Natural killer cell (primary cell): Measurements from ENCODE around the gene MECP2. TPM values are rescaled to one million over a fixed set of nuclear protein-coding genes. Genes with fewer than 3 reads are reported as not detected.

ENCODE experiments used
- ATAC-seq, 3 donors: fragments of 150-1000 bp in 2 of 3; fragments of 200-7000 bp in 1 of 3; cut with Tn5 transposase; 1 replicate in 1 of 3; 2 replicates in 2 of 3; pipeline ENCODE4 v1.10.0; 2021; ENCODE audit warnings: mild to moderate bottlenecking in 2 of 3, moderate library complexity in 2 of 3
- DNase-seq, 2 donors: peaks; one replicate each; pipeline versions ENCODE4 v3.0.0 to v3.0.0-alpha.2; 2013 to 2021; ENCODE audit warnings: mixed read lengths in 1 of 2
- H3K27ac ChIP-seq: one replicate; pipeline ENCODE4 v1.5.1; 2013; ENCODE audit warnings: mild to moderate bottlenecking, low read length
- H3K27me3 ChIP-seq: one replicate; pipeline ENCODE4 v1.6.1; 2013; ENCODE audit warnings: low read length; ENCODE audit not compliant: control insufficient read depth, insufficient read depth
- H3K36me3 ChIP-seq: one replicate; pipeline ENCODE4 v1.6.1; 2013; ENCODE audit warnings: low read length; ENCODE audit not compliant: control insufficient read depth, insufficient read depth
- H3K4me1 ChIP-seq: one replicate; pipeline ENCODE4 v1.6.1; 2013; ENCODE audit warnings: low read length; ENCODE audit not compliant: control insufficient read depth, insufficient read depth
- H3K4me3 ChIP-seq: one replicate; pipeline ENCODE4 v1.5.1; 2013; ENCODE audit warnings: low read length
- H3K9me3 ChIP-seq: one replicate; pipeline ENCODE4 v1.6.1; 2013; ENCODE audit warnings: low read length; ENCODE audit not compliant: control insufficient read depth, insufficient read depth
- H3K27ac Mint-ChIP-seq, 2 donors: one replicate each; pipeline ENCODE4 v1.8.0; 2022; ENCODE audit warnings: mild to moderate bottlenecking in 2 of 2, mixed read lengths in 2 of 2, moderate library complexity in 1 of 2
- H3K27me3 Mint-ChIP-seq, 2 donors: one replicate each; pipeline ENCODE4 v1.8.0; 2022; ENCODE audit warnings: low read depth in 2 of 2, mixed read lengths in 2 of 2
- H3K36me3 Mint-ChIP-seq: one replicate; pipeline ENCODE4 v1.8.0; 2022; ENCODE audit warnings: mixed read lengths
- H3K4me1 Mint-ChIP-seq, 2 donors: one replicate each; pipeline ENCODE4 v1.8.0; 2022; ENCODE audit warnings: mixed read lengths in 2 of 2
- H3K4me3 Mint-ChIP-seq: one replicate; pipeline ENCODE4 v1.8.0; 2022; ENCODE audit warnings: mild to moderate bottlenecking, moderate library complexity, mixed read lengths
- H3K9me3 Mint-ChIP-seq, 2 donors: one replicate each; pipeline ENCODE4 v1.8.0; 2022; ENCODE audit warnings: mixed read lengths in 2 of 2
- WGBS: methylation state at CpG from one replicate; pipeline ENCODE4 v1.1.7; 2013; ENCODE audit warnings: missing lambda C conversion rate; ENCODE audit not compliant: insufficient coverage; 5-methylcytosine and 5-hydroxymethylcytosine counted together
- intact Hi-C: fragments of 100-400 bp; cut with micrococcal nuclease; formaldehyde crosslinking; loops from one replicate; pipeline ENCODE4 v1.14.2; 2022
- total RNA-seq, 4 donors: library from RNA; stranded (reverse); fragments of 120-200 nt in 1 of 4; gene quantifications; one replicate each; pipeline versions ENCODE4 v1.2.3 to v1.2.4, GENCODE V29; 2013 to 2022
- TF ChIP-seq, protein P1 (sequence below): fragments of 200-600 bp; IDR thresholded peaks from one replicate; pipeline ENCODE4 v1.8.0; 2022; ENCODE audit warnings: antibody characterized with exemption

The MECP2 gene
- total RNA-seq, 3 donors from 2014 or later (not counting 1 experiment from before 2014, with no cell fraction given): 177 to 198 (median 182) TPM

DNA sequence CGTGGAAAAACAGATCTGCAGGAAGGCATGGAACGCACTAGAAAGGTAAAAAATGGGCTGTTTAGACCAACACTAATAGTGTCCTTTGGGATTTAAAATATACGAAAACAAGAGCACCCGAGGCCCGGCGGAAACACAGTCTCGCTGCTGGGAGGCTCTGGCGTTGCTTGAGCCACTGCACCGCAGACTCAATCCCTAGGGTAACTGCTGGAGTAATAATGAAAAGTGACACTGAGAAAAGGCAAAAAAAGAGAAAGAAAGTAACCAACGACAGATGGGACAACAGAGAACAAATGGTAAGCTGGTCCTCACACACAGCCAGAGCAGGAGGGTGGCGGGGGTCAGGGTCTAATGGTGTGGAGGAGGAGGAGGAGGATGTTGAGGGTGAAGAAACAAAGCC, 93.2 kb downstream of the MECP2 start:
- no peak for DNase-seq

GRCh38 chrX:154002215-154002719, 95.2 kb downstream of the MECP2 start:
- H3K36me3 Mint-ChIP-seq: no peaks in the 10 kb centered on the region
- no peaks in the 10 kb centered on the region for H3K27me3 ChIP-seq
- peak overlapping the region; percentile 69 for H3K27ac ChIP-seq
- H3K9me3 ChIP-seq: no peaks in the 10 kb centered on the region
- 3% methylated on average over 16 of the region's 17 CpGs for WGBS
- H3K9me3 Mint-ChIP-seq: no peaks in the 10 kb centered on the region
- H3K4me1 ChIP-seq: peaks cover 27% of the 10 kb centered on the region
- H3K36me3 ChIP-seq: no peaks in the 10 kb centered on the region
- peak overlapping the region; percentile 89 to 92 for H3K27ac Mint-ChIP-seq
- intact Hi-C loops: no loop called here
- peak overlapping the region; percentile 15 for H3K4me3 ChIP-seq
- TF ChIP-seq, protein P1, sequence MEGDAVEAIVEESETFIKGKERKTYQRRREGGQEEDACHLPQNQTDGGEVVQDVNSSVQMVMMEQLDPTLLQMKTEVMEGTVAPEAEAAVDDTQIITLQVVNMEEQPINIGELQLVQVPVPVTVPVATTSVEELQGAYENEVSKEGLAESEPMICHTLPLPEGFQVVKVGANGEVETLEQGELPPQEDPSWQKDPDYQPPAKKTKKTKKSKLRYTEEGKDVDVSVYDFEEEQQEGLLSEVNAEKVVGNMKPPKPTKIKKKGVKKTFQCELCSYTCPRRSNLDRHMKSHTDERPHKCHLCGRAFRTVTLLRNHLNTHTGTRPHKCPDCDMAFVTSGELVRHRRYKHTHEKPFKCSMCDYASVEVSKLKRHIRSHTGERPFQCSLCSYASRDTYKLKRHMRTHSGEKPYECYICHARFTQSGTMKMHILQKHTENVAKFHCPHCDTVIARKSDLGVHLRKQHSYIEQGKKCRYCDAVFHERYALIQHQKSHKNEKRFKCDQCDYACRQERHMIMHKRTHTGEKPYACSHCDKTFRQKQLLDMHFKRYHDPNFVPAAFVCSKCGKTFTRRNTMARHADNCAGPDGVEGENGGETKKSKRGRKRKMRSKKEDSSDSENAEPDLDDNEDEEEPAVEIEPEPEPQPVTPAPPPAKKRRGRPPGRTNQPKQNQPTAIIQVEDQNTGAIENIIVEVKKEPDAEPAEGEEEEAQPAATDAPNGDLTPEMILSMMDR: no peak
- ATAC-seq (peak; percentile 88 to 96 (median 95)), DNase-seq (peak; percentile 53 to 71)
- peaks cover 17 to 18% of the 10 kb centered on the region in 2 donors for H3K4me1 Mint-ChIP-seq
- H3K27me3 Mint-ChIP-seq: peaks cover 0 to 7% of the 10 kb centered on the region in 2 donors
- H3K4me3 Mint-ChIP-seq: peak overlapping the region; percentile 81

More for the DNA sequence above, 93.2 kb downstream of the MECP2 start:
- no peaks in the 10 kb centered on the region for H3K9me3 Mint-ChIP-seq
- Histone ChIP-seq H3K4me1 (peaks cover 38% of the 10 kb centered on the region), H3K27me3 (no peaks in the 10 kb centered on the region), H3K27ac (no peak overlapping the region), H3K9me3 (no peaks in the 10 kb centered on the region), H3K36me3 (no peaks in the 10 kb centered on the region), H3K4me3 (no peak overlapping the region)
- peaks cover 18 to 23% of the 10 kb centered on the region in 2 donors for H3K4me1 Mint-ChIP-seq
- ATAC-seq: no peak
- no peak overlapping the region for H3K4me3 Mint-ChIP-seq
- H3K27ac Mint-ChIP-seq: peak overlapping the region; percentile 15 to 65
- TF ChIP-seq, protein P1: no peak
- intact Hi-C loops: no loop called here
- WGBS: 87% methylated on average over 11 of the region's 11 CpGs
- no peaks in the 10 kb centered on the region for H3K36me3 Mint-ChIP-seq
- H3K27me3 Mint-ChIP-seq: peaks cover 0 to 7% of the 10 kb centered on the region in 2 donors

- TF ChIP-seq, protein P1: no peak
- Mint-ChIP-seq H3K27me3 (peaks cover 0 to 7% of the 10 kb centered on the region in 2 donors), H3K4me3 (no peak overlapping the region), H3K4me1 (peaks cover 17 to 18% of the 10 kb centered on the region in 2 donors), H3K36me3 (no peaks in the 10 kb centered on the region), H3K27ac (no peak overlapping the region), H3K9me3 (no peaks in the 10 kb centered on the region)
- H3K27ac ChIP-seq: no peak overlapping the region
- H3K4me3 ChIP-seq: no peak overlapping the region
- no peaks in the 10 kb centered on the region for H3K27me3 ChIP-seq
- ATAC-seq (no peak), DNase-seq (no peak)
- no peaks in the 10 kb centered on the region for H3K9me3 ChIP-seq
- intact Hi-C loops: loop anchor here (2.0 kb wide), 1 partner anchor 23 kb away; no protein-coding TSS in a partner anchor
- WGBS: 84% methylated on average over 3 of the region's 5 CpGs
- H3K36me3 ChIP-seq: no peaks in the 10 kb centered on the region
- peaks cover 22% of the 10 kb centered on the region for H3K4me1 ChIP-seq
These were observed 97.5 kb downstream of the MECP2 start for GRCh38 chrX:154000051-154000450.
